HL-60 (cell line): Measurements from ENCODE around the gene REEP5.

ENCODE experiments used
- DNase-seq, 2 experiments: peaks; one replicate each; pipeline ENCODE4 v3.0.0-alpha.2; 2010 to 2020; ENCODE audit warnings: low read depth in 1 of 2, low spot score in 1 of 2
- H3K27ac ChIP-seq: fragments of 250-450 bp; sonication (Bioruptor Pico); replicated peaks from 2 replicates; pipeline ENCODE4 v1.5.1; 2020; ENCODE audit warnings: mild to moderate bottlenecking, moderate library complexity
- H3K27me3 ChIP-seq: fragments of 250-450 bp; sonication (Bioruptor Pico); 2 replicates; pipeline ENCODE4 v1.5.1; 2021; ENCODE audit warnings: mild to moderate bottlenecking, moderate library complexity; ENCODE audit not compliant: insufficient read depth, poor library complexity, severe bottlenecking
- H3K4me3 ChIP-seq: replicated peaks from 2 replicates; pipeline ENCODE4 v1.5.1; 2011; ENCODE audit warnings: mild to moderate bottlenecking, control low read depth, low read length; ENCODE audit not compliant: insufficient read depth
- CTCF ChIP-seq: IDR thresholded peaks from one replicate; pipeline ENCODE4 v1.5.1; 2011; ENCODE audit warnings: low read length, control low read depth, inconsistent platforms; ENCODE audit not compliant: insufficient read depth
- GABPA ChIP-seq: IDR thresholded peaks from 2 replicates; pipeline ENCODE4 v1.6.1; 2012; ENCODE audit warnings: low read depth
- POLR2AphosphoS5 ChIP-seq: IDR thresholded peaks from 2 replicates; pipeline ENCODE4 v1.6.1; 2012; ENCODE audit warnings: low read depth
- REST ChIP-seq: IDR thresholded peaks from 2 replicates; pipeline ENCODE4 v1.6.1; 2012; ENCODE audit warnings: low read depth; ENCODE audit not compliant: insufficient replicate concordance
- SPI1 ChIP-seq: IDR thresholded peaks from 2 replicates; pipeline ENCODE4 v1.6.1; 2012; ENCODE audit warnings: low read depth, mild to moderate bottlenecking, borderline replicate concordance

The REEP5 gene

GRCh38 chr5:112878101-112878500 is 43.9 kb downstream of the REEP5 start:
- H3K4me3 ChIP-seq = no peak overlapping the region
- no peak for DNase-seq
- no peak overlapping the region for H3K27ac ChIP-seq
- no peaks in the 10 kb centered on the region for H3K27me3 ChIP-seq
- no peak for TF ChIP-seq GABPA
- TF ChIP-seq POLR2AphosphoS5 = no peak
- TF ChIP-seq REST = no peak
- no peak for TF ChIP-seq SPI1

GRCh38 chr5:112876362-112876761 is 45.7 kb downstream of the REEP5 start:
- no peak overlapping the region for H3K4me3 ChIP-seq
- no peak for DNase-seq
- TF ChIP-seq SPI1 (no peak), GABPA (no peak)
- no peaks in the 10 kb centered on the region for H3K27me3 ChIP-seq
- no peak overlapping the region for H3K27ac ChIP-seq

- peak in 1 of 2 experiments; percentile 9 for DNase-seq
- no peak for TF ChIP-seq POLR2AphosphoS5
- no peak for TF ChIP-seq REST
- TF ChIP-seq SPI1 = no peak
- no peak for TF ChIP-seq CTCF
- no peak for TF ChIP-seq GABPA
- Histone ChIP-seq H3K27ac (no peak overlapping the region), H3K27me3 (no peaks in the 10 kb centered on the region), H3K4me3 (no peak overlapping the region)
These were observed 51.1 kb downstream of the REEP5 start for GRCh38 chr5:112870966-112871365.

GRCh38 chr5:112869948-112870347 is 52.1 kb downstream of the REEP5 start:
- TF ChIP-seq SPI1 (no peak), CTCF (no peak), REST (no peak), POLR2AphosphoS5 (no peak), GABPA (no peak)
- Histone ChIP-seq H3K4me3 (no peak overlapping the region), H3K27me3 (no peaks in the 10 kb centered on the region), H3K27ac (no peak overlapping the region)
- no peak for DNase-seq
